ENCODE measurements around the gene PDPN. TPM values are rescaled to one million over a fixed set of nuclear protein-coding genes. Genes with fewer than 3 reads are reported as not detected.

The PDPN gene
- total RNA-seq (10 to 100 TPM; 13.3 to 28.9 TPM), polyA plus RNA-seq (ENCODE audit: insufficient read length in 2 of 2) (10 to 100 TPM; 35.8 to 46.9 TPM)
- long read RNA-seq, donor 1, transcript PDPN-201 (6 exons, 3,104 nt) = major isoform, 6 of 11 reads
- long read RNA-seq, donor 1, transcript PDPN-202 (6 exons, 2,801 nt) = minor isoform, 5 of 11 reads
- long read RNA-seq, donor 1, partial matches to known transcripts = 0 of 11 reads
- long read RNA-seq, donor 1, other reads (novel, unspliced or antisense) = 0 of 11 reads
- long read RNA-seq, donor 2, transcript PDPN-202 (6 exons, 2,801 nt) = major isoform, 7 of 12 reads
- long read RNA-seq, donor 2, transcript PDPN-201 (6 exons, 3,104 nt) = minor isoform, 5 of 12 reads
- long read RNA-seq, donor 2, partial matches to known transcripts = 0 of 12 reads
- long read RNA-seq, donor 2, other reads (novel, unspliced or antisense) = 0 of 12 reads
- long read RNA-seq, donor 3, partial matches to known transcripts = 0 of 5 reads
- long read RNA-seq, donor 3, other reads (novel, unspliced or antisense) = 0 of 5 reads
- long read RNA-seq, donor 4, transcript PDPN-201 (6 exons, 3,104 nt) = major isoform, 11 of 22 reads
- long read RNA-seq, donor 4, transcript PDPN-202 (6 exons, 2,801 nt) = minor isoform, 10 of 22 reads
- long read RNA-seq, donor 4, partial matches to known transcripts = 0 of 22 reads
- long read RNA-seq, donor 4, other reads (novel, unspliced or antisense) = 0 of 22 reads

DNA sequence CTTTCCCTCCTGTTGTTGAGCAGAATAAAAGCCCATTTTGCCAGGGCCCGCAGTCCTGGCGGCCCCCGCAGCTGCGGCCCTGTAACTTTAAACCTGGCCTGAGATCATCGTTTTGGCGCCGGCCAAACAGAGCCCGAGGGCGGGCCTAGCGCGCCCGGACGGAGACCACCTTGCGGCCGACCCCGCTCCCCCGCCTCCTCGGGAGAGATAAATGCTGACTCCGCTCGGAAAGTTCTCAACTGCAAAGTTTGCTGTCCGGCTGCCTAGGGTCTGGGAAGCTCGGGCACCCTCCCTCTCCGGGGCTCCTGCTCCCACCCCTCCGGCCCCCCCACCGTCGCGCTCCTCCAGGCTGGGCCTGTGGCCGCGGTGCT, at the start of gene PDPN:
TSS of gene PDPN (plus strand) at position 238 of the 371 bp plus-strand sequence. CDS start 202 bp downstream, outside the sequence.
- Histone ChIP-seq H3K9me3 (ENCODE audit: control insufficient read depth, insufficient read depth, low read length) (no peaks in the 10 kb centered on the region), H3K4me3 (ENCODE audit: low read depth, low read length) (peak within 1 kb of the TSS; percentile 46), H3K4me1 (ENCODE audit: control insufficient read depth, insufficient read depth, low read length) (peaks cover 26% of the 10 kb centered on the region), H3K36me3 (ENCODE audit: control insufficient read depth, insufficient read depth, low read length) (no peaks in the 10 kb centered on the region), H3K27ac (ENCODE audit: low read depth, low read length) (peak within 1 kb of the TSS; percentile 61), H3K27me3 (ENCODE audit: control insufficient read depth, insufficient read depth, low read length) (peaks cover 22% of the 10 kb centered on the region)
- WGBS (ENCODE audit: insufficient coverage) = 6% methylated on average over 29 of the region's 29 CpGs
- peak in 2 of 6 donors; percentile 74 to 76 for DNase-seq (ENCODE audit: low read depth in 4 of 6, low spot score in 6 of 6)

- Histone ChIP-seq H3K27ac (ENCODE audit: low read depth, low read length) (no peak overlapping the region), H3K9me3 (ENCODE audit: control insufficient read depth, insufficient read depth, low read length) (no peaks in the 10 kb centered on the region), H3K27me3 (ENCODE audit: control insufficient read depth, insufficient read depth, low read length) (no peaks in the 10 kb centered on the region), H3K36me3 (ENCODE audit: control insufficient read depth, insufficient read depth, low read length) (no peaks in the 10 kb centered on the region), H3K4me3 (ENCODE audit: low read depth, low read length) (no peak overlapping the region), H3K4me1 (ENCODE audit: control insufficient read depth, insufficient read depth, low read length) (peaks cover 3% of the 10 kb centered on the region)
- no peak for DNase-seq (ENCODE audit: low read depth in 4 of 6, low spot score in 6 of 6)
- 98% methylated on average over 5 of the region's 6 CpGs for WGBS (ENCODE audit: insufficient coverage)
These were observed 48.4 kb upstream of the PDPN start for GRCh38 chr1:13535227-13535626.

DNA sequence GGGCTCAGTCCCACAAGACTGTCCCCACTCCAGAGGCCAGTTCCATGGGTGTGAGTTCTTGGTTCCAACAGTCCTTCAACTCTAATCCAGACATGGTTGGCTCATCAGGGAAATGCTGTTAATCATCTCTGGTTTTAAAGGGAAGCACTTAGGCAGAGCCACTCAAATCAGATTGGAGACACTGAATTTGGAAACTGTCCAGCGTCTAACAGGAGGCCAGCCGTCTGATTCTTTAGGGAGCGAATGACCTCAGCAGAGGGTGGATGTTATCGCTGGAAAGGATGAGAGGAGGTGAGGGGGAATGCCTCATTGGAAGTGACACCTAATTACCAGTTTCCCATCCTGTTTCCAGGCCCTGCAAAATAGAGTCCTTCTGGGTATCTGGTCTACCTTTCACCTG, 47.1 kb upstream of the PDPN start:
- Histone ChIP-seq H3K36me3 (ENCODE audit: control insufficient read depth, insufficient read depth, low read length) (no peaks in the 10 kb centered on the region), H3K4me3 (ENCODE audit: low read depth, low read length) (no peak overlapping the region), H3K27me3 (ENCODE audit: control insufficient read depth, insufficient read depth, low read length) (no peaks in the 10 kb centered on the region), H3K27ac (ENCODE audit: low read depth, low read length) (no peak overlapping the region), H3K4me1 (ENCODE audit: control insufficient read depth, insufficient read depth, low read length) (peaks cover 12% of the 10 kb centered on the region), H3K9me3 (ENCODE audit: control insufficient read depth, insufficient read depth, low read length) (no peaks in the 10 kb centered on the region)
- DNase-seq (ENCODE audit: low read depth in 4 of 6, low spot score in 6 of 6) = no peak
- 40% methylated on average over 4 of the region's 4 CpGs for WGBS (ENCODE audit: insufficient coverage)

DNA sequence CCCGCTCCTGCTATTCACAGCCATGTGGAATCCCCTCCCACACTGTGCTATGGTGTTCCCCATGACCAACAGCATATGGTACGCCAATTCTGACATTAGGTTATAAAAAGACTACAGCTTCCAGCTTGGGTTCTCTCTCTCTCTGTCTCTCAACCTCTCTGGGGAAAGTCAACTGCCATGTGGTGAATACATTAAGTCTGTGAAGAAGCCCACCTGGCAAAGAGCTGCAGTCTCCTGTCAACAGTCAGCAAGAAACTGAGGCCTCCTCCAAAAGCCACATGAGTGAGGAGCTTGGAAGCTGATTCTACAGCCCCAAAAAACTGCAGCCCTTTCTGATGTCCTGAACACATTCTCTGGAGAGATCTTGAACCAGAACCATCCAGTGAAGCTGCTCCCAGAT, 44.8 kb upstream of the PDPN start:
- 100% methylated on average over 1 of the region's 2 CpGs for WGBS (ENCODE audit: insufficient coverage)
- no peak for DNase-seq (ENCODE audit: low read depth in 4 of 6, low spot score in 6 of 6)
- no peaks in the 10 kb centered on the region for H3K36me3 ChIP-seq (ENCODE audit: control insufficient read depth, insufficient read depth, low read length)
- no peaks in the 10 kb centered on the region for H3K27me3 ChIP-seq (ENCODE audit: control insufficient read depth, insufficient read depth, low read length)
- H3K27ac ChIP-seq (ENCODE audit: low read depth, low read length) = no peak overlapping the region
- no peak overlapping the region for H3K4me3 ChIP-seq (ENCODE audit: low read depth, low read length)
- H3K9me3 ChIP-seq (ENCODE audit: control insufficient read depth, insufficient read depth, low read length) = no peaks in the 10 kb centered on the region
- H3K4me1 ChIP-seq (ENCODE audit: control insufficient read depth, insufficient read depth, low read length) = peaks cover 19% of the 10 kb centered on the region

GRCh38 chr1:13539683-13540082, 43.9 kb upstream of the PDPN start:
- Histone ChIP-seq H3K27me3 (ENCODE audit: control insufficient read depth, insufficient read depth, low read length) (no peaks in the 10 kb centered on the region), H3K4me1 (ENCODE audit: control insufficient read depth, insufficient read depth, low read length) (peaks cover 24% of the 10 kb centered on the region), H3K36me3 (ENCODE audit: control insufficient read depth, insufficient read depth, low read length) (no peaks in the 10 kb centered on the region), H3K4me3 (ENCODE audit: low read depth, low read length) (no peak overlapping the region), H3K27ac (ENCODE audit: low read depth, low read length) (no peak overlapping the region), H3K9me3 (ENCODE audit: control insufficient read depth, insufficient read depth, low read length) (no peaks in the 10 kb centered on the region)
- DNase-seq (ENCODE audit: low read depth in 4 of 6, low spot score in 6 of 6) = no peak
- 100% methylated on average over 2 of the region's 2 CpGs for WGBS (ENCODE audit: insufficient coverage)

- WGBS (ENCODE audit: insufficient coverage) = 35% methylated on average over 8 of the region's 8 CpGs
These were observed 42.8 kb upstream of the PDPN start for GRCh38 chr1:13540866-13541265.

GRCh38 chr1:13541435-13542215, 42.0 kb upstream of the PDPN start:
- no peak overlapping the region for H3K27ac ChIP-seq (ENCODE audit: low read depth, low read length)

More at GRCh38 chr1:13540866-13541265, 42.8 kb upstream of the PDPN start:
- Histone ChIP-seq H3K36me3 (ENCODE audit: control insufficient read depth, insufficient read depth, low read length) (no peaks in the 10 kb centered on the region), H3K27ac (ENCODE audit: low read depth, low read length) (no peak overlapping the region), H3K9me3 (ENCODE audit: control insufficient read depth, insufficient read depth, low read length) (no peaks in the 10 kb centered on the region), H3K4me3 (ENCODE audit: low read depth, low read length) (no peak overlapping the region), H3K4me1 (ENCODE audit: control insufficient read depth, insufficient read depth, low read length) (peaks cover 24% of the 10 kb centered on the region), H3K27me3 (ENCODE audit: control insufficient read depth, insufficient read depth, low read length) (no peaks in the 10 kb centered on the region)
- peak in 4 of 6 donors; percentile 39 to 71 (median 54) for DNase-seq (ENCODE audit: low read depth in 4 of 6, low spot score in 6 of 6)

DNA sequence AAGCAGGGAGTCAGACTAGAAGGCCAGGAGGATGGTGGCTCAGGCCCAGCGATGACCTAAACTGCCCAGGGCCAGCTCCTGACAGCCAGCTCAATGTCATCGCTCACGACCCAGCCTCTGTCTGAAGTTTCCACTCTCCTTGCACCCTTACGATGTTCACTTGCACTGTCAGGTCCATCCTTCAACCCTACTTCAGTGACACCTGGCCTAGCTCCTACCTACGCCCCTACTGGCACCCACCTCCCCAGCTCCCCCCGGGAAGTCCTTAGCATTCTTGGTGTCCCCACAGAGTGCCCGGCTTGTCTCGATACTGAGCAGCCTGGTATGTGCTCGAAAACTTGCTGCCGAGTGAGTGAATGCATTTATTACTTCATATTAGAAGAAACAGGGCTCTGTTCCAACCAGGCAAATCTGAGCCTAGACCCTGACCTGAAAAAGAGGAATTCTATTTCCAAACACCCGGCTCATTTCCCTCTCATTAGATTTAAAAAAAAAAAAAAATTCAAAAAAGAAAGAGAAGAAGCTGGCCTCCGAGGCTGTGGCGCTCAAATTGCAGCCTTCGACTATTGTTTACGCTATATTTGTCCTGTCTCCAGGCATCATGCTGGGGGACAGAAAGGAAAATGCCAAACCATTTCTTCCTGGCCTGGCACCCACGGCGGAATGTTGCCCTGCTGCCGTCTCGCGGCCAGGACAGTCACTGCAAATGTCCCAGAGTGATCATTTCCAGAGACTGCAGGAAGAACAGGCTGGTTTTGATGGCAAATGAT, 40.0 kb upstream of the PDPN start:
- H3K27me3 ChIP-seq (ENCODE audit: control insufficient read depth, insufficient read depth, low read length) = no peaks in the 10 kb centered on the region
- H3K4me3 ChIP-seq (ENCODE audit: low read depth, low read length) = no peak overlapping the region
- peaks cover 24% of the 10 kb centered on the region for H3K4me1 ChIP-seq (ENCODE audit: control insufficient read depth, insufficient read depth, low read length)
- WGBS (ENCODE audit: insufficient coverage) = 36% methylated on average over 14 of the region's 20 CpGs
- DNase-seq (ENCODE audit: low read depth in 4 of 6, low spot score in 6 of 6) = peak in 5 of 6 donors; percentile 40 to 86 (median 58)
- H3K36me3 ChIP-seq (ENCODE audit: control insufficient read depth, insufficient read depth, low read length) = no peaks in the 10 kb centered on the region
- H3K27ac ChIP-seq (ENCODE audit: low read depth, low read length) = no peak overlapping the region
- H3K9me3 ChIP-seq (ENCODE audit: control insufficient read depth, insufficient read depth, low read length) = no peaks in the 10 kb centered on the region

More at GRCh38 chr1:13541435-13542215, 42.0 kb upstream of the PDPN start:
- Histone ChIP-seq H3K4me1 (ENCODE audit: control insufficient read depth, insufficient read depth, low read length) (peaks cover 24% of the 10 kb centered on the region), H3K36me3 (ENCODE audit: control insufficient read depth, insufficient read depth, low read length) (no peaks in the 10 kb centered on the region), H3K9me3 (ENCODE audit: control insufficient read depth, insufficient read depth, low read length) (no peaks in the 10 kb centered on the region), H3K4me3 (ENCODE audit: low read depth, low read length) (no peak overlapping the region), H3K27me3 (ENCODE audit: control insufficient read depth, insufficient read depth, low read length) (no peaks in the 10 kb centered on the region)
- WGBS (ENCODE audit: insufficient coverage) = 85% methylated on average over 8 of the region's 13 CpGs
- no peak for DNase-seq (ENCODE audit: low read depth in 4 of 6, low spot score in 6 of 6)

GRCh38 chr1:13544221-13544556, 39.4 kb upstream of the PDPN start:
- Histone ChIP-seq H3K4me3 (ENCODE audit: low read depth, low read length) (no peak overlapping the region), H3K4me1 (ENCODE audit: control insufficient read depth, insufficient read depth, low read length) (peaks cover 24% of the 10 kb centered on the region), H3K27ac (ENCODE audit: low read depth, low read length) (no peak overlapping the region), H3K9me3 (ENCODE audit: control insufficient read depth, insufficient read depth, low read length) (no peaks in the 10 kb centered on the region), H3K27me3 (ENCODE audit: control insufficient read depth, insufficient read depth, low read length) (no peaks in the 10 kb centered on the region), H3K36me3 (ENCODE audit: control insufficient read depth, insufficient read depth, low read length) (no peaks in the 10 kb centered on the region)
- WGBS (ENCODE audit: insufficient coverage) = 48% methylated on average over 4 of the region's 5 CpGs
- peak in 1 of 6 donors; percentile 56 for DNase-seq (ENCODE audit: low read depth in 4 of 6, low spot score in 6 of 6)

All from spinal cord (tissue), 10 donors.